HCT116 (cell line): ENCODE results near the gene FNBP1. TPM values are rescaled to one million over a fixed set of nuclear protein-coding genes. Genes with fewer than 3 reads are reported as not detected.

Source experiments
- ATAC-seq: fragments of 200-7000 bp; cut with Tn5 transposase; 2 replicates; pipeline ENCODE4 v1.9.1; 2020; ENCODE audit warnings: mild to moderate bottlenecking, moderate library complexity
- BruUV-seq: library from RNA; stranded (reverse); fragments of 400-500 nt; replicated peaks from 2 replicates; lab custom pipeline; 2021; lab: Mats Ljungman, UMichigan
- CTCF ChIA-PET: fragments of 300-600 bp; sonication (Branson Sonifier 250); formaldehyde crosslinking; loops from one replicate; lab custom pipeline; 2021; ENCODE audit warnings: antibody characterized with exemption; lab: Charles Lee
- POLR2A ChIA-PET: fragments of 300-600, 350-600 bp; sonication (Branson Sonifier 250); formaldehyde crosslinking; loops from one replicate; lab custom pipeline; 2021; ENCODE audit warnings: antibody characterized with exemption; lab: Charles Lee
- RAD21 ChIA-PET, 2 experiments: fragments of 300-600 bp; sonication (Branson Sonifier 250); formaldehyde crosslinking; loops; one replicate each; lab custom pipeline; 2023; ENCODE audit warnings: low total read pairs in 2 of 2; ENCODE audit not compliant: uncharacterized antibody in 2 of 2, unreplicated experiment in 2 of 2, low non-redundant PET in 1 of 2; lab: Charles Lee
- DNase-seq: peaks from one replicate; pipeline ENCODE4 v3.0.0-alpha.2; 2010; ENCODE audit warnings: low read depth, low spot score
- H2AFZ ChIP-seq: fragments of 200-600 bp; shearing (Covaris generic), sonication (generic); 2 replicates; pipeline ENCODE4 v1.6.1; 2017; ENCODE audit warnings: low read depth, mixed run types, mixed read lengths, antibody characterized with exemption, low read length; ENCODE audit not compliant: poor library complexity, severe bottlenecking
- H3K27ac ChIP-seq: 2 replicates; pipeline ENCODE4 v1.5.1; 2012; ENCODE audit warnings: low read depth, low read length
- H3K27me3 ChIP-seq: fragments of 200-600 bp; sonication (generic); 2 replicates; pipeline ENCODE4 v1.6.1; 2016; ENCODE audit warnings: mixed run types, low read length, mixed read lengths; ENCODE audit not compliant: insufficient read depth
- H3K36me3 ChIP-seq, 2 experiments: fragments of 200-500 bp in 1 of 2; fragments of 200-600 bp in 1 of 2; sonication (Bioruptor generic) in 1 of 2; sonication (generic) in 1 of 2; 2 replicates each; pipeline versions ENCODE4 v1.5.1 to v1.6.1; 2014 to 2016; ENCODE audit warnings: low read length in 2 of 2, inconsistent platforms in 1 of 2, mixed read lengths in 1 of 2, mixed run types in 1 of 2; ENCODE audit not compliant: insufficient read depth in 2 of 2, control insufficient read depth in 1 of 2
- H3K4me1 ChIP-seq, 2 experiments: fragments of 200-600 bp in 1 of 2; sonication (generic) in 1 of 2; 2 replicates each; pipeline versions ENCODE4 v1.5.1 to v1.6.1; 2012 to 2017; ENCODE audit warnings: low read length in 2 of 2, inconsistent platforms in 1 of 2, mild to moderate bottlenecking in 1 of 2, mixed read lengths in 1 of 2, mixed run types in 1 of 2, moderate library complexity in 1 of 2; ENCODE audit not compliant: insufficient read depth in 2 of 2, control insufficient read depth in 1 of 2
- H3K4me2 ChIP-seq: fragments of 200-600 bp; sonication (generic); 2 replicates; pipeline ENCODE4 v1.6.1; 2017; ENCODE audit warnings: mixed run types, low read length, mixed read lengths
- H3K4me3 ChIP-seq, 2 experiments: fragments of 200-600 bp in 1 of 2; sonication (generic) in 1 of 2; replicated peaks in 1 of 2; 2 replicates each; pipeline ENCODE4 v1.5.1; 2011 to 2016; ENCODE audit warnings: low read length in 2 of 2, control low read depth in 1 of 2, low read depth in 1 of 2, mild to moderate bottlenecking in 1 of 2, mixed read lengths in 1 of 2, mixed run types in 1 of 2
- H3K79me2 ChIP-seq: fragments of 200-600 bp; sonication (generic); 2 replicates; pipeline ENCODE4 v1.6.1; 2017; ENCODE audit warnings: mild to moderate bottlenecking, mixed run types, low read length, moderate library complexity, mixed read lengths; ENCODE audit not compliant: insufficient read depth
- H3K9ac ChIP-seq: fragments of 200-600 bp; sonication (generic); 2 replicates; pipeline ENCODE4 v1.6.1; 2016; ENCODE audit warnings: low read length, mixed read lengths
- H3K9me2 ChIP-seq: fragments of 200-600 bp; sonication (generic), shearing (Covaris generic); 2 replicates; pipeline ENCODE4 v1.6.1; 2017; ENCODE audit warnings: mixed run types, mild to moderate bottlenecking, moderate library complexity; ENCODE audit not compliant: insufficient read depth
- H3K9me3 ChIP-seq, 2 experiments: fragments of 200-500 bp in 1 of 2; fragments of 200-600 bp in 1 of 2; sonication (Bioruptor generic) in 1 of 2; sonication (generic) in 1 of 2; 2 replicates each; pipeline ENCODE4 v1.6.1; 2014 to 2017; ENCODE audit warnings: low read length in 2 of 2, mixed read lengths in 2 of 2, inconsistent platforms in 1 of 2, low read depth in 1 of 2, mild to moderate bottlenecking in 1 of 2, mixed run types in 1 of 2, moderate library complexity in 1 of 2; ENCODE audit not compliant: control insufficient read depth in 1 of 2, insufficient read depth in 1 of 2
- H4K20me1 ChIP-seq: fragments of 200-600 bp; sonication (generic), shearing (Covaris generic); 2 replicates; pipeline ENCODE4 v1.6.1; 2017; ENCODE audit warnings: mixed run types, mild to moderate bottlenecking, moderate library complexity; ENCODE audit not compliant: insufficient read depth
- ELF1 ChIP-seq: IDR thresholded peaks from 2 replicates; pipeline ENCODE4 v1.6.1; 2012; ENCODE audit warnings: low read depth, borderline replicate concordance
- EZH2 ChIP-seq: fragments of 200-600 bp; sonication (generic); IDR thresholded peaks from 2 replicates; pipeline ENCODE4 v1.6.1; 2017; ENCODE audit warnings: antibody characterized with exemption, mixed run types
- EZH2phosphoT487 ChIP-seq: fragments of 200-600 bp; IDR thresholded peaks from 2 replicates; pipeline ENCODE4 v1.6.1; 2018; ENCODE audit warnings: antibody characterized with exemption, borderline replicate concordance
- JUND ChIP-seq: IDR thresholded peaks from 2 replicates; pipeline ENCODE4 v1.6.1; 2012
- SIN3A ChIP-seq: IDR thresholded peaks from 2 replicates; pipeline ENCODE4 v1.6.1; 2012; ENCODE audit warnings: low read depth
- TCF7L2 ChIP-seq: IDR thresholded peaks from 2 replicates; pipeline ENCODE4 v1.7.0; 2011; ENCODE audit warnings: borderline replicate concordance, inconsistent platforms; ENCODE audit not compliant: insufficient read depth, insufficient read length; ENCODE audit errors: extremely low read depth
- intact Hi-C: fragments of 100-400 bp; cut with micrococcal nuclease; formaldehyde crosslinking; loops from 2 replicates; pipeline ENCODE4 v1.10.0; 2022
- total RNA-seq: library from RNA; stranded (reverse); gene quantifications from one replicate; pipeline ENCODE4 v1.2.1, GENCODE V29; 2021; ENCODE audit not compliant: unreplicated experiment
- TF ChIP-seq, protein P1 (sequence below): IDR thresholded peaks from 2 replicates; pipeline ENCODE4 v1.6.1; 2012

FNBP1 gene
- total RNA-seq, 1 experiment from 2014 or later, result 25.0 TPM

DNA sequence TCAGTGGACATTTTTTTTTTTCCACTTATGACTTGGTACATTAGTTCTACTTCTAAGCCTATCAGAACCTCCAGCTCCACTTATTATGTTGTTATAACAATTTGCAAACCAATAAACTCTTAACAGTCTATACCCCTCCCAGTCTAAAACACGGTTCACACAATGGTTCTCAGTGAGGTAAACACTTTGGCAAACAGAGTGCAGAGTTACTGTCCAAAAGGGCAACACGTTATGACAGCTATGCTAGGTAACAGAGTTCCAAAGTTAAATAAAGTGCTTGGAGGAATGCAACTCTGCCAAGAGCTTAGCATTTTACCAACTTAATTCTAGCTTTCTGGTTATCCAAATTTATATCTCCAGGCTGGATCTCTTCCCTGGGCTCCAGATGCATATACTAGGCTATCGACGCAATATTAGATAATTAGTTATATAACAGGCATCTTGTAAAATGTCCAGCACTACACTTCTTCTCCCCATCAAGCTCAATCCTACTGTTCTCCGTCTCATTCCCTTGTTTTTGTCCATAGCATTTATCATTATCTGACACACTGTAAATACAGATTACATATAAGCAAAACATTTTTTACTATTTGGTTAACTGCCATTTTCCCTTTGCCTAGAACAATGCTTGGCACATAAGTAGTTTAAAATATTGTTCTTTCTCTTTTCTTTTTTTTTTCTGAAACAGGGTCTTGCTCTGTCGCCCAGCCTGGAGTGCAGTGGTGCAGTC is 14.3 kb downstream of the FNBP1 start:
- RAD21 ChIA-PET, result no interaction called here
- Histone ChIP-seq H3K4me3 (no peak overlapping the region), H3K9ac (no peak overlapping the region), H3K27me3 (no peaks in the 10 kb centered on the region), H2AFZ (no peak overlapping the region), H4K20me1 (peaks cover 3% of the 10 kb centered on the region; the same call in 1 of the 2 replicates), H3K4me2 (no peak overlapping the region), H3K36me3 (no peaks in the 10 kb centered on the region), H3K4me1 (peaks cover 17 to 28% of the 10 kb centered on the region in 2 experiments), H3K27ac (no peak overlapping the region), H3K9me2 (no peaks in the 10 kb centered on the region), H3K79me2 (peaks cover 7% of the 10 kb centered on the region; the same call in 1 of the 2 replicates), H3K9me3 (no peaks in the 10 kb centered on the region)
- CTCF ChIA-PET, result no interaction called here
- POLR2A ChIA-PET, result no interaction called here
- DNase-seq, result no peak
- ATAC-seq, result no peak
- TF ChIP-seq EZH2, result no peak
- no peak for TF ChIP-seq EZH2phosphoT487
- intact Hi-C loops, result no loop called here
- BruUV-seq, result no TSS peak

DNA sequence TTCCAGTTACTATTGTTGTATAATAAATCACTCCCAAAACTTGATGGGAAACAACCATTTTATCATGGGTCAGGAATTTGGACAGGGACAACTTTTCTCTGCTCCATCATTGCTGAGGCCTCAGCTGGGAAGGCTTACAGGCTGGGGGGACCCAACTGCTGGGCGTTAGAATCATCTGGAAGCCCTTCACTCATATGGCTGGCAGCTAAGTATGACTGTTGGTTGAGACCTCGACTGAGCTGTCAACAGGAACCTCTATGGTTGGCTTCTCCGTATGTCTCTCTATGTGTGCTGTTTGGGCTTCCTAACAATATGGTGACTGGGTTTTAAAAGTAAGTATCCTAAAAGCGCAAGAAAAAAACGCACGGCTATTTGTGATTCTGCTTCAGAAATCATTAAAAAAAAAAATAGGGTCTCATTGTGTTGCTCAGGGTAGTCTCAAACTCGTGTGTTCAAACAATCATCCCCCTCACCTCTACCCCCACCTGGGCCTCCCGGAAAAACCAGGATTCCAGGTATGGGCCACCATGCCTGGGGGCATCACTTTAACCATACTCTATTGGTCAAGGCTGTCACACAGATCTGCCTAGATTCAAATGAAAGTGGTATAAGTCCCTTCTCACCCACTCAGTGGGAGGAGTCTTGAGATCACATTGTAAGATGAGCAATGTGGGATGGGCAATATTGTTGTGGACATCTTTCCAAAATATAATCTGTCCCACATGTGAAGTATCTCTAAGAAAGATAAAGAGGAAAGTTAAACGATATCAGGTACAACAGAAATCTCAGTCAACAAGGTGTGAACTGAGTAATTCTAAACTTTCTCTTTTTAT is 15.2 kb downstream of the FNBP1 start:
- Histone ChIP-seq H3K27me3 (no peaks in the 10 kb centered on the region), H3K36me3 (no peaks in the 10 kb centered on the region), H3K9me2 (no peaks in the 10 kb centered on the region), H4K20me1 (peaks cover 3% of the 10 kb centered on the region; the same call in 1 of the 2 replicates)
- POLR2A ChIA-PET, result interaction anchor here (0.6 kb wide), 1 partner anchor 853 kb away, joined by 3 read pairs; no protein-coding TSS in a partner anchor
- no peak for TF ChIP-seq JUND
- no peak for TF ChIP-seq ELF1
- no peak for TF ChIP-seq TCF7L2
- no peak for TF ChIP-seq SIN3A
- TF ChIP-seq, protein P1, sequence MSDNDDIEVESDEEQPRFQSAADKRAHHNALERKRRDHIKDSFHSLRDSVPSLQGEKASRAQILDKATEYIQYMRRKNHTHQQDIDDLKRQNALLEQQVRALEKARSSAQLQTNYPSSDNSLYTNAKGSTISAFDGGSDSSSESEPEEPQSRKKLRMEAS, result no peak
- TF ChIP-seq, all 23 proteins: peak for 0
- H3K9ac ChIP-seq, result no peak overlapping the region
- H3K79me2 ChIP-seq, result peaks cover 10% of the 10 kb centered on the region; the same call in 1 of the 2 replicates
- BruUV-seq, result no TSS peak
- DNase-seq, result no peak
- H3K4me1 ChIP-seq, result peaks cover 19 to 28% of the 10 kb centered on the region in 2 experiments
- no peak overlapping the region for H3K27ac ChIP-seq
- H3K4me2 ChIP-seq, result no peak overlapping the region
- ATAC-seq, result no peak
- no peak overlapping the region for H2AFZ ChIP-seq
- intact Hi-C loops, result no loop called here
- RAD21 ChIA-PET, result no interaction called here
- no peaks in the 10 kb centered on the region for H3K9me3 ChIP-seq
- CTCF ChIA-PET, result no interaction called here
- H3K4me3 ChIP-seq, result no peak overlapping the region
